NK-92 (cell line): ENCODE data around the gene CLCF1.

Experiments used
- DNase-seq: peaks from one replicate; lab custom pipeline; 2025; ENCODE audit not compliant: unreplicated experiment; lab: John Stamatoyannopoulos, UW

Gene CLCF1

GRCh38 chr11:67364169-67364568, 9.2 kb downstream of the CLCF1 start:
- DNase-seq: no peak

- DNase-seq: no peak
These were observed 15.3 kb downstream of the CLCF1 start for GRCh38 chr11:67357831-67358670.

GRCh38 chr11:67356864-67357561, 16.4 kb downstream of the CLCF1 start:
- no peak for DNase-seq

GRCh38 chr11:67356387-67356863, 17.0 kb downstream of the CLCF1 start:
- no peak for DNase-seq

GRCh38 chr11:67355794-67356386, 17.5 kb downstream of the CLCF1 start:
- no peak for DNase-seq

GRCh38 chr11:67355023-67355793, 18.2 kb downstream of the CLCF1 start:
- no peak for DNase-seq

- DNase-seq: no peak
These were observed 19.0 kb downstream of the CLCF1 start for GRCh38 chr11:67354075-67355022.

GRCh38 chr11:67353317-67354074, 19.9 kb downstream of the CLCF1 start, which contains the start of gene POLD4:
Gene POLD4, minus strand, starts transcription at chr11:67353546. Its CDS starts 147 bp downstream, at chr11:67353399.
- DNase-seq: peak; percentile 41

- DNase-seq: no peak
These were observed 20.7 kb downstream of the CLCF1 start for GRCh38 chr11:67352546-67353316.

- DNase-seq: no peak
These were observed 22.0 kb downstream of the CLCF1 start for GRCh38 chr11:67351275-67352005.

GRCh38 chr11:67349928-67350465, 23.4 kb downstream of the CLCF1 start:
- DNase-seq: no peak

- no peak for DNase-seq
These were observed 23.9 kb downstream of the CLCF1 start for GRCh38 chr11:67349457-67349856.

GRCh38 chr11:67349036-67349435, 24.4 kb downstream of the CLCF1 start:
- no peak for DNase-seq

GRCh38 chr11:67347964-67348749, 25.2 kb downstream of the CLCF1 start:
- DNase-seq: no peak

- DNase-seq: no peak
These were observed 27.2 kb downstream of the CLCF1 start for GRCh38 chr11:67345920-67346819.
